Neural cell (in vitro differentiated cells): ENCODE measurements around the gene OGFOD1. TPM values are rescaled to one million over a fixed set of nuclear protein-coding genes. Genes with fewer than 3 reads are reported as not detected.

Source experiments
- H2AFZ ChIP-seq: fragments of 200-600, 300-800 bp; sonication (generic), shearing (Covaris generic); 2 replicates; pipeline ENCODE4 v1.6.0; 2014; ENCODE audit warnings: low read depth, mild to moderate bottlenecking, antibody characterized with exemption, low read length, moderate library complexity
- H3F3A ChIP-seq: fragments of 200-600 bp; shearing (Covaris generic); 2 replicates; pipeline ENCODE4 v1.6.1; 2016; ENCODE audit warnings: mild to moderate bottlenecking, moderate library complexity, mixed read lengths, antibody characterized with exemption, low read length; ENCODE audit not compliant: insufficient read depth, poor library complexity, severe bottlenecking
- H3K27ac ChIP-seq: fragments of 200-600, 300-800 bp; sonication (generic), shearing (Covaris generic); 2 replicates; pipeline ENCODE4 v1.5.1; 2014; ENCODE audit warnings: mild to moderate bottlenecking, low read length, moderate library complexity
- H3K27me3 ChIP-seq: fragments of 300-800, 200-600 bp; sonication (generic), shearing (Covaris generic); 2 replicates; pipeline ENCODE4 v1.6.0; 2014; ENCODE audit warnings: mild to moderate bottlenecking, low read depth, low read length, moderate library complexity; ENCODE audit not compliant: insufficient read depth
- H3K36me3 ChIP-seq: fragments of 300-800, 200-600 bp; sonication (generic), shearing (Covaris generic); 2 replicates; pipeline ENCODE4 v1.5.1; 2014; ENCODE audit warnings: mild to moderate bottlenecking, antibody characterized with exemption, low read length, moderate library complexity; ENCODE audit not compliant: insufficient read depth
- H3K4me2 ChIP-seq: fragments of 300-800, 200-600 bp; sonication (generic), shearing (Covaris generic); 2 replicates; pipeline ENCODE4 v1.6.0; 2014; ENCODE audit warnings: mild to moderate bottlenecking, low read length
- H3K4me3 ChIP-seq: fragments of 300-800, 200-600 bp; sonication (generic), shearing (Covaris generic); 2 replicates; pipeline ENCODE4 v1.5.1; 2014; ENCODE audit warnings: mild to moderate bottlenecking, low read length, moderate library complexity
- H3K79me2 ChIP-seq: fragments of 200-600 bp; shearing (Covaris generic); replicated peaks from 2 replicates; pipeline ENCODE4 v1.6.0; 2014; ENCODE audit warnings: mild to moderate bottlenecking, low read length, moderate library complexity; ENCODE audit not compliant: insufficient read depth
- H3K9ac ChIP-seq: fragments of 300-800, 200-600 bp; sonication (generic), shearing (Covaris generic); 2 replicates; pipeline ENCODE4 v1.6.1; 2016; ENCODE audit warnings: mild to moderate bottlenecking, low read length, mixed read lengths
- H3K9me2 ChIP-seq: fragments of 200-600 bp; shearing (Covaris generic); 2 replicates; pipeline ENCODE4 v1.6.1; 2016; ENCODE audit warnings: mild to moderate bottlenecking, low read length, mixed read lengths; ENCODE audit not compliant: insufficient read depth
- H3K9me3 ChIP-seq: fragments of 200-600, 300-800 bp; sonication (generic), shearing (Covaris generic); 2 replicates; pipeline ENCODE4 v1.6.1; 2016; ENCODE audit warnings: mild to moderate bottlenecking, mixed run types, low read length, moderate library complexity, mixed read lengths
- H4K20me1 ChIP-seq: fragments of 200-600 bp; shearing (Covaris generic); 2 replicates; pipeline ENCODE4 v1.6.1; 2016; ENCODE audit warnings: mild to moderate bottlenecking, mixed run types; ENCODE audit not compliant: insufficient read depth
- EP300 ChIP-seq: fragments of 450-650 bp; conservative IDR thresholded peaks from 2 replicates; pipeline ENCODE4 v1.6.1; 2014; ENCODE audit warnings: antibody characterized with exemption, mild to moderate bottlenecking, moderate library complexity; ENCODE audit not compliant: poor library complexity, severe bottlenecking
- EZH2 ChIP-seq: fragments of 200-600, 300-800 bp; shearing (Covaris generic), sonication (generic); IDR thresholded peaks from 2 replicates; pipeline ENCODE4 v1.6.1; 2014; ENCODE audit warnings: antibody characterized with exemption, low read length, borderline replicate concordance, mild to moderate bottlenecking; ENCODE audit not compliant: insufficient read depth, poor library complexity, severe bottlenecking
- MXI1 ChIP-seq: fragments of 450-650 bp; conservative IDR thresholded peaks from 2 replicates; pipeline ENCODE4 v1.6.1; 2014; ENCODE audit warnings: antibody characterized with exemption, mild to moderate bottlenecking; ENCODE audit not compliant: poor library complexity, severe bottlenecking
- POLR2AphosphoS5 ChIP-seq: IDR thresholded peaks from 2 replicates; pipeline ENCODE4 v1.6.1; 2012
- RAD21 ChIP-seq: fragments of 450-650 bp; conservative IDR thresholded peaks from 2 replicates; pipeline ENCODE4 v1.6.1; 2014; ENCODE audit warnings: antibody characterized with exemption, mild to moderate bottlenecking, moderate library complexity
- SMC3 ChIP-seq: fragments of 450-650 bp; conservative IDR thresholded peaks from 2 replicates; pipeline ENCODE4 v1.6.1; 2014; ENCODE audit warnings: antibody characterized with exemption, mild to moderate bottlenecking, moderate library complexity; ENCODE audit not compliant: poor library complexity
- TAF1 ChIP-seq: IDR thresholded peaks from 2 replicates; pipeline ENCODE4 v1.6.1; 2012; ENCODE audit warnings: low read depth
- polyA plus RNA-seq: library from polyadenylated mRNA; depleted of rRNA; stranded (reverse); fragments of >200 nt; gene quantifications from 2 replicates; pipeline ENCODE4 v1.2.3, GENCODE V29; 2014
- TF ChIP-seq, protein P1 (sequence below): fragments of 450-650 bp; IDR thresholded peaks from 2 replicates; pipeline ENCODE4 v1.5.1; 2014; ENCODE audit warnings: antibody characterized with exemption, mild to moderate bottlenecking, moderate library complexity; ENCODE audit not compliant: poor library complexity, severe bottlenecking
- TF ChIP-seq, protein P2 (sequence below): IDR thresholded peaks from 2 replicates; pipeline ENCODE4 v1.6.1; 2012; ENCODE audit warnings: borderline replicate concordance

Gene OGFOD1
- polyA plus RNA-seq, 1 donor from 2014 or later, result 35.6 TPM

DNA sequence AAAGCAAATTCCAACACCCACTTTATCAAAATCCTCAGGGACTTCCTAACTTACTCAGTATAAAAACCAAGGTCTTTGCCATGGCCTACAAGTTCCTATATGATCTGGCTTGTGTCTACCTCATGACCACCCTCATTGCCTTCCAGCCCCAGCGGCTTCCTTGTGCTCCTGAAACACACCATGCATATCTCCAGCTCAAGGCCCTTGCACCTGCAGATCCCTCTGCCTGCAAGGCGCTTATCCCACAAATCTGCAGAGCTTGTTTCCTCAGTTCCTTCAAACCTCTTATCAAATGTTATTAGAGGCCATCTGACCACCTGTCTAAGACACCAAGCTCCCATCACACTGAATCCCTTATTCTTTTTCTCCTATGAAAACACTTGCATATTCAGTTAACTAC is 65.9 kb downstream of the OGFOD1 start:
- Histone ChIP-seq H3K9me3 (no peaks in the 10 kb centered on the region), H3K4me3 (peak overlapping the region; percentile 99), H3K36me3 (peaks cover 5% of the 10 kb centered on the region), H3K9ac (no peak overlapping the region), H3K4me2 (no peak overlapping the region), H3K27me3 (no peaks in the 10 kb centered on the region), H3K27ac (no peak overlapping the region), H3F3A (no peaks in the 10 kb centered on the region), H4K20me1 (no peaks in the 10 kb centered on the region), H2AFZ (no peak overlapping the region), H3K9me2 (no peaks in the 10 kb centered on the region), H3K79me2 (peaks cover 26% of the 10 kb centered on the region)
- TF ChIP-seq EZH2 (no peak), POLR2AphosphoS5 (no peak)

DNA sequence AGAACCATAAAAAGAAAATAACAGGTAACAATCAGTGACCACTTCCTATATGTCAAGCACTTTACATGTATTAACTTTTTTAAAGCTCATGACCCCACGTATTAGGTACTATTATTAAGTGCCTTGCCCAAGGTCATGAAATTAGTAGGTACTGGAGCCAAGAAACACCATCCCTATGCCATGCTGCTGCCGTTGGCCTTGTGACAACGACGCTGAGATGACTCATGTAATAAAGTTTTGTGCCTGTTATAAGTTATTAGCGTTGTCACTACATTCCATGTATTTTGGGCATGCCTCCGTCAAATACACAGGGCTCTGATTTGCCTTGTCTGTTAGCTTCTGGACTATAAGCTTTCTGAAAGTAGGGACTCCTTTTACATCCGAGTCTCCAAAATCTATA is 67.1 kb downstream of the OGFOD1 start:
- H3K9ac ChIP-seq, result no peak overlapping the region
- no peaks in the 10 kb centered on the region for H3K36me3 ChIP-seq
- H3F3A ChIP-seq, result no peaks in the 10 kb centered on the region
- H2AFZ ChIP-seq, result no peak overlapping the region
- H4K20me1 ChIP-seq, result no peaks in the 10 kb centered on the region
- H3K79me2 ChIP-seq, result peaks cover 21% of the 10 kb centered on the region
- no peaks in the 10 kb centered on the region for H3K27me3 ChIP-seq
- peak overlapping the region; percentile 12 for H3K4me2 ChIP-seq
- H3K9me2 ChIP-seq, result no peaks in the 10 kb centered on the region
- no peaks in the 10 kb centered on the region for H3K9me3 ChIP-seq
- no peak overlapping the region for H3K27ac ChIP-seq
- H3K4me3 ChIP-seq, result peak overlapping the region; percentile 99
- TF ChIP-seq EP300, result no peak

DNA sequence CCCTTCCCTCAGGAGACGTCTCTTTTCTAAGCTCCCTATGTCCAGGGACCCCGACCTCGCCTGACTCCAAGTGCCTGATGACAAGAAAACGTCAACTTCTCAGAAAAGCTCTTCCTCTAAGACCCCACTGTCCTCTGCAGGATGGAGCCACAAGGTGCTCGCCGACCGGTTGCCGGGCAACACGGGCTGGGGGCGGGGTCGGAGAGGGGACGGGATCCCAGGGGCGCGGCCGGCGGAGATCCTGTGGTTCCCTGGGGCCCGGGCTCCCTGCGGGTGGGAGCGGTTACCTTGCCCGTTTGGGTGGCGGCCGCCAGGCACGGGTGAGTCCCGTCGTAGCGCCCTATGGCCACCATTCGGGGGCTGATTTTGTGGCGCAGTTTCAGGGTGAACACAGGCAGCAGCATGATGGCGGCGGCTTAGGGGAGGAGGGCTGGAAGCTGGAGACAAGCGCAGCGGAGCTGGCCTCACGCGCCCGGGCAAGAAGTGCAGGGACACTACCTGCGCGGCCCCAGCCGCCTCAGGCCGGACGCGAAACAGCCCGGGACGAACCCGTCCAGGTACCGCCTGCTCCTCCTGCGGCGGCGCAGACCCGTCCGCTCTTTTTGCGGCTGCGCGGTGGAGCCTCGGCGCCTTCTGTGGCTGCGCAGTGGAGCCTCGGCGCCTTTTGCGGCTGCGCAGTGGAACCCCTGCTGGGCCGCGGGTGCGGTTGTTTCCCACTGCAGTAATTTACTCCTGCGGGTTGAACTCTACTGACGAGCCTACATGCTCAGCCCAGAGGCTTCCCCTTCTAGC is 68.3 kb downstream of the OGFOD1 start, which contains the start of gene BBS2:
Gene BBS2, minus strand, starts transcription at position 566 of the 792 bp plus-strand sequence. Its CDS starts 162 bp downstream, at position 404.
- H4K20me1 ChIP-seq, result no peaks in the 10 kb centered on the region
- H3K4me2 ChIP-seq, result peak within 1 kb of the TSS; percentile 83
- H3K27me3 ChIP-seq, result no peaks in the 10 kb centered on the region
- H3K9me2 ChIP-seq, result no peaks in the 10 kb centered on the region
- H3K79me2 ChIP-seq, result peaks cover 21% of the 10 kb centered on the region
- H3F3A ChIP-seq, result no peaks in the 10 kb centered on the region
- H3K27ac ChIP-seq, result peak within 1 kb of the TSS; percentile 92
- peak within 1 kb of the TSS; percentile 99 for H3K4me3 ChIP-seq
- H3K9me3 ChIP-seq, result no peaks in the 10 kb centered on the region
- TF ChIP-seq SMC3, result peak; percentile 54
- peak; percentile 97 for TF ChIP-seq POLR2AphosphoS5
- TF ChIP-seq EZH2, result no peak
- TF ChIP-seq EP300, result peak; percentile 39
- peak; percentile 80 for TF ChIP-seq MXI1
- TF ChIP-seq TAF1, result peak; percentile 57
- TF ChIP-seq, protein P1, sequence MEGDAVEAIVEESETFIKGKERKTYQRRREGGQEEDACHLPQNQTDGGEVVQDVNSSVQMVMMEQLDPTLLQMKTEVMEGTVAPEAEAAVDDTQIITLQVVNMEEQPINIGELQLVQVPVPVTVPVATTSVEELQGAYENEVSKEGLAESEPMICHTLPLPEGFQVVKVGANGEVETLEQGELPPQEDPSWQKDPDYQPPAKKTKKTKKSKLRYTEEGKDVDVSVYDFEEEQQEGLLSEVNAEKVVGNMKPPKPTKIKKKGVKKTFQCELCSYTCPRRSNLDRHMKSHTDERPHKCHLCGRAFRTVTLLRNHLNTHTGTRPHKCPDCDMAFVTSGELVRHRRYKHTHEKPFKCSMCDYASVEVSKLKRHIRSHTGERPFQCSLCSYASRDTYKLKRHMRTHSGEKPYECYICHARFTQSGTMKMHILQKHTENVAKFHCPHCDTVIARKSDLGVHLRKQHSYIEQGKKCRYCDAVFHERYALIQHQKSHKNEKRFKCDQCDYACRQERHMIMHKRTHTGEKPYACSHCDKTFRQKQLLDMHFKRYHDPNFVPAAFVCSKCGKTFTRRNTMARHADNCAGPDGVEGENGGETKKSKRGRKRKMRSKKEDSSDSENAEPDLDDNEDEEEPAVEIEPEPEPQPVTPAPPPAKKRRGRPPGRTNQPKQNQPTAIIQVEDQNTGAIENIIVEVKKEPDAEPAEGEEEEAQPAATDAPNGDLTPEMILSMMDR, result peak; percentile 46
- no peak for TF ChIP-seq RAD21
- TF ChIP-seq, protein P2, sequence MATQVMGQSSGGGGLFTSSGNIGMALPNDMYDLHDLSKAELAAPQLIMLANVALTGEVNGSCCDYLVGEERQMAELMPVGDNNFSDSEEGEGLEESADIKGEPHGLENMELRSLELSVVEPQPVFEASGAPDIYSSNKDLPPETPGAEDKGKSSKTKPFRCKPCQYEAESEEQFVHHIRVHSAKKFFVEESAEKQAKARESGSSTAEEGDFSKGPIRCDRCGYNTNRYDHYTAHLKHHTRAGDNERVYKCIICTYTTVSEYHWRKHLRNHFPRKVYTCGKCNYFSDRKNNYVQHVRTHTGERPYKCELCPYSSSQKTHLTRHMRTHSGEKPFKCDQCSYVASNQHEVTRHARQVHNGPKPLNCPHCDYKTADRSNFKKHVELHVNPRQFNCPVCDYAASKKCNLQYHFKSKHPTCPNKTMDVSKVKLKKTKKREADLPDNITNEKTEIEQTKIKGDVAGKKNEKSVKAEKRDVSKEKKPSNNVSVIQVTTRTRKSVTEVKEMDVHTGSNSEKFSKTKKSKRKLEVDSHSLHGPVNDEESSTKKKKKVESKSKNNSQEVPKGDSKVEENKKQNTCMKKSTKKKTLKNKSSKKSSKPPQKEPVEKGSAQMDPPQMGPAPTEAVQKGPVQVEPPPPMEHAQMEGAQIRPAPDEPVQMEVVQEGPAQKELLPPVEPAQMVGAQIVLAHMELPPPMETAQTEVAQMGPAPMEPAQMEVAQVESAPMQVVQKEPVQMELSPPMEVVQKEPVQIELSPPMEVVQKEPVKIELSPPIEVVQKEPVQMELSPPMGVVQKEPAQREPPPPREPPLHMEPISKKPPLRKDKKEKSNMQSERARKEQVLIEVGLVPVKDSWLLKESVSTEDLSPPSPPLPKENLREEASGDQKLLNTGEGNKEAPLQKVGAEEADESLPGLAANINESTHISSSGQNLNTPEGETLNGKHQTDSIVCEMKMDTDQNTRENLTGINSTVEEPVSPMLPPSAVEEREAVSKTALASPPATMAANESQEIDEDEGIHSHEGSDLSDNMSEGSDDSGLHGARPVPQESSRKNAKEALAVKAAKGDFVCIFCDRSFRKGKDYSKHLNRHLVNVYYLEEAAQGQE, result peak; percentile 53
- H3K36me3 ChIP-seq, result no peaks in the 10 kb centered on the region
- H2AFZ ChIP-seq, result peak within 1 kb of the TSS; percentile 93
- peak within 1 kb of the TSS; percentile 95 for H3K9ac ChIP-seq
